PC-3 (cell line): ENCODE measurements around the gene TBX18. TPM values are rescaled to one million over a fixed set of nuclear protein-coding genes. Genes with fewer than 3 reads are reported as not detected.

ENCODE experiments used
- ATAC-seq: fragments of 200-7000 bp; cut with Tn5 transposase; 2 replicates; pipeline ENCODE4 v1.9.1; 2020; ENCODE audit warnings: mild to moderate bottlenecking, moderate library complexity
- BruUV-seq: library from RNA; stranded (reverse); fragments of 400-500 nt; replicated peaks from 2 replicates; lab custom pipeline; 2021; lab: Mats Ljungman, UMichigan
- CTCF ChIA-PET: fragments of 300-600 bp; sonication (Branson Sonifier 250); formaldehyde crosslinking; loops from one replicate; lab custom pipeline; 2022; ENCODE audit warnings: antibody characterized with exemption; lab: Charles Lee
- POLR2A ChIA-PET: fragments of 300-600 bp; sonication (Branson Sonifier 250); formaldehyde crosslinking; loops from one replicate; lab custom pipeline; 2022; ENCODE audit warnings: antibody characterized with exemption; ENCODE audit not compliant: unreplicated experiment; lab: Charles Lee
- DNase-seq: peaks from one replicate; pipeline ENCODE4 v3.0.0-alpha.2; 2015
- H2AFZ ChIP-seq: fragments of 300-600 bp; sonication (generic); 2 replicates; pipeline ENCODE4 v1.6.0; 2016; ENCODE audit warnings: antibody characterized with exemption, low read length
- H3F3A ChIP-seq: fragments of 300-600 bp; sonication (generic); one replicate; pipeline ENCODE4 v1.6.0; 2017; ENCODE audit warnings: antibody characterized with exemption, low read length, control low read depth, mild to moderate bottlenecking; ENCODE audit not compliant: unreplicated experiment
- H3K27ac ChIP-seq: fragments of 300-600 bp; sonication (generic); 2 replicates; pipeline ENCODE4 v1.5.1; 2016; ENCODE audit warnings: mild to moderate bottlenecking, low read length
- H3K27me3 ChIP-seq: fragments of 300-600 bp; sonication (generic); 2 replicates; pipeline ENCODE4 v1.6.1; 2016; ENCODE audit warnings: low read length, mixed read lengths
- H3K36me3 ChIP-seq: fragments of 300-600 bp; sonication (generic); 2 replicates; pipeline ENCODE4 v1.6.1; 2016; ENCODE audit warnings: low read depth, mixed run types, low read length, mixed read lengths
- H3K4me1 ChIP-seq: fragments of 300-600 bp; sonication (generic); 2 replicates; pipeline ENCODE4 v1.5.1; 2016; ENCODE audit warnings: low read length; ENCODE audit not compliant: insufficient read depth
- H3K4me2 ChIP-seq: fragments of 300-600 bp; sonication (generic); 2 replicates; pipeline ENCODE4 v1.6.0; 2016; ENCODE audit warnings: low read length
- H3K4me3 ChIP-seq: fragments of 300-600 bp; sonication (generic); 2 replicates; pipeline ENCODE4 v1.5.1; 2016; ENCODE audit warnings: mild to moderate bottlenecking, low read length, mixed read lengths
- H3K79me2 ChIP-seq: fragments of 300-600 bp; sonication (generic); 2 replicates; pipeline ENCODE4 v1.6.1; 2017; ENCODE audit warnings: low read length, mixed read lengths
- H3K9ac ChIP-seq: fragments of 300-600 bp; sonication (generic); 2 replicates; pipeline ENCODE4 v1.6.0; 2016; ENCODE audit warnings: mild to moderate bottlenecking, low read length
- H3K9me2 ChIP-seq: fragments of 300-600 bp; sonication (generic); replicated peaks from 2 replicates; pipeline ENCODE4 v1.6.1; 2016; ENCODE audit warnings: mixed run types, low read length, mixed read lengths
- H3K9me3 ChIP-seq: fragments of 300-600 bp; sonication (generic); 2 replicates; pipeline ENCODE4 v1.6.1; 2016; ENCODE audit warnings: low read length, mixed read lengths
- H4K20me1 ChIP-seq: fragments of 300-600 bp; sonication (generic); 2 replicates; pipeline ENCODE4 v1.6.1; 2016; ENCODE audit warnings: low read length, mixed read lengths
- CTCF ChIP-seq: fragments of 300-600 bp; sonication (generic); conservative IDR thresholded peaks from 2 replicates; pipeline ENCODE4 v1.5.1; 2017; ENCODE audit warnings: antibody characterized with exemption, low read depth, mild to moderate bottlenecking, low read length
- EZH2 ChIP-seq: fragments of 300-600 bp; sonication (generic); IDR thresholded peaks from one replicate; pipeline ENCODE4 v1.6.1; 2017; ENCODE audit warnings: antibody characterized with exemption, mild to moderate bottlenecking, low read length; ENCODE audit not compliant: unreplicated experiment
- EZH2phosphoT487 ChIP-seq: fragments of 300-600 bp; sonication (generic); IDR thresholded peaks from 2 replicates; pipeline ENCODE4 v1.6.1; 2018; ENCODE audit warnings: mild to moderate bottlenecking, antibody characterized with exemption, low read length, borderline replicate concordance
- intact Hi-C: fragments of 100-400 bp; cut with micrococcal nuclease; formaldehyde crosslinking; loops from 2 replicates; pipeline ENCODE4 v1.9.0; 2023
- total RNA-seq: library from RNA; depleted of rRNA; stranded (reverse); fragments of >200 nt; gene quantifications from 2 replicates; pipeline ENCODE4 v1.2.3, GENCODE V29; 2014

TBX18 gene
- total RNA-seq, 1 experiment from 2014 or later = not detected

- CTCF ChIA-PET = no interaction called here
- peaks cover 8% of the 10 kb centered on the region for H3K27me3 ChIP-seq
- H3K79me2 ChIP-seq = no peaks in the 10 kb centered on the region
- H3K36me3 ChIP-seq = no peaks in the 10 kb centered on the region
- H2AFZ ChIP-seq = no peak overlapping the region
- H3K9ac ChIP-seq = no peak overlapping the region
- no peak for TF ChIP-seq EZH2phosphoT487
- no peak for TF ChIP-seq EZH2
- TF ChIP-seq CTCF = no peak
- no peak overlapping the region for H3K4me2 ChIP-seq
- H3F3A ChIP-seq = no peaks in the 10 kb centered on the region
- no peak overlapping the region for H3K4me3 ChIP-seq
- intact Hi-C loops = no loop called here
- H3K9me3 ChIP-seq = no peaks in the 10 kb centered on the region
- no peak for ATAC-seq
- no peak overlapping the region for H3K27ac ChIP-seq
- no TSS peak for BruUV-seq
- POLR2A ChIA-PET = interaction anchor here (0.6 kb wide), 1 partner anchor 478 kb away, joined by 3 read pairs; no protein-coding TSS in a partner anchor
- no peaks in the 10 kb centered on the region for H3K9me2 ChIP-seq
- no peak for DNase-seq
- H4K20me1 ChIP-seq = no peaks in the 10 kb centered on the region
- no peaks in the 10 kb centered on the region for H3K4me1 ChIP-seq
These were observed 57.2 kb downstream of the TBX18 start for GRCh38 chr6:84707171-84707570.

GRCh38 chr6:84696166-84696565 is 68.2 kb downstream of the TBX18 start:
- ChIA-PET POLR2A (no interaction called here), CTCF (no interaction called here)
- intact Hi-C loops = no loop called here
- Histone ChIP-seq H3K27me3 (peaks cover 5% of the 10 kb centered on the region; the same call in 1 of the 2 replicates), H3K4me1 (no peaks in the 10 kb centered on the region), H3K4me3 (no peak overlapping the region), H3F3A (no peaks in the 10 kb centered on the region), H3K36me3 (no peaks in the 10 kb centered on the region), H3K9ac (no peak overlapping the region), H2AFZ (no peak overlapping the region), H3K9me2 (no peaks in the 10 kb centered on the region), H3K79me2 (no peaks in the 10 kb centered on the region), H4K20me1 (no peaks in the 10 kb centered on the region), H3K27ac (no peak overlapping the region), H3K9me3 (no peaks in the 10 kb centered on the region), H3K4me2 (no peak overlapping the region)
- no peak for TF ChIP-seq EZH2
- TF ChIP-seq EZH2phosphoT487 = no peak
- TF ChIP-seq CTCF = no peak
- ATAC-seq = no peak
- no TSS peak for BruUV-seq
- no peak for DNase-seq

GRCh38 chr6:84691978-84692623 is 72.3 kb downstream of the TBX18 start:
- no peaks in the 10 kb centered on the region for H3F3A ChIP-seq
- no peak overlapping the region for H3K4me3 ChIP-seq
- no peak overlapping the region for H3K27ac ChIP-seq
- no peak overlapping the region for H2AFZ ChIP-seq
- H3K9me2 ChIP-seq = no peaks in the 10 kb centered on the region
- H3K36me3 ChIP-seq = no peaks in the 10 kb centered on the region
- no peaks in the 10 kb centered on the region for H4K20me1 ChIP-seq
- H3K4me1 ChIP-seq = no peaks in the 10 kb centered on the region
- ChIA-PET POLR2A (no interaction called here), CTCF (no interaction called here)
- TF ChIP-seq CTCF (peak; percentile 21; the same call in 1 of the 2 replicates), EZH2 (no peak)
- H3K9me3 ChIP-seq = no peaks in the 10 kb centered on the region
- no peaks in the 10 kb centered on the region for H3K79me2 ChIP-seq
- no TSS peak for BruUV-seq
- H3K9ac ChIP-seq = no peak overlapping the region
- intact Hi-C loops = no loop called here
- H3K4me2 ChIP-seq = no peak overlapping the region
- no peak for ATAC-seq
- H3K27me3 ChIP-seq = peaks cover 5% of the 10 kb centered on the region; the same call in 1 of the 2 replicates
- DNase-seq = no peak
